GM19043 (cell line): ENCODE measurements around the gene CEMIP2.
"Not testable (repeated sequence)": the region's sequence is repeated elsewhere in the genome, so short reads cannot be mapped to it uniquely, and the experiment has no call there.

ENCODE experiments used
- ATAC-seq: cut with Tn5 transposase; IDR thresholded peaks from one replicate; pipeline ENCODE4 v1.9.1; 2021; ENCODE audit warnings: low read depth; ENCODE audit not compliant: unreplicated experiment

Gene CEMIP2

GRCh38 chr9:71716138-71716909, 52.0 kb downstream of the CEMIP2 start:
- no peak for ATAC-seq

DNA sequence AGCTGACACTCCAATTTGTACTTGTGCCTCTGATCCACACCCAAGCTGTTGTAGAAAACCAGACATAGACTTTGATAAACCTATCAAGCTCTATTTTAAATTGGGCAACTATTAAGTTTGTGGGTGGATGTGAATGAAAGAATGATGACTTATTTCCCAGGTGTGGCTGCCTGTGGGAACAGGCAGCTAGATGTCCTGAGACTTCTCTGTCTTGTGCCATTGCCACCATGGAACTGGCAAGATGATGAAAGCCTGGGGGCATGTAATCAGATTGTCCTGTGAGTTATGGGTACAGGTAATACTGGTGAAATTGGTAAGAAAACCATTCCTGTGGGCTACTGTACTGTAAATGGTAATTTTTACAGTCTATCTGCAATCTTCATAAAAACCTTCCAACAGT, 57.5 kb downstream of the CEMIP2 start:
- ATAC-seq: no peak

GRCh38 chr9:71710201-71710600, 58.1 kb downstream of the CEMIP2 start:
- ATAC-seq: no peak

GRCh38 chr9:71709384-71709783, 58.9 kb downstream of the CEMIP2 start:
- ATAC-seq: no peak

- no peak for ATAC-seq
These were observed 62.1 kb downstream of the CEMIP2 start for GRCh38 chr9:71706176-71706575.

DNA sequence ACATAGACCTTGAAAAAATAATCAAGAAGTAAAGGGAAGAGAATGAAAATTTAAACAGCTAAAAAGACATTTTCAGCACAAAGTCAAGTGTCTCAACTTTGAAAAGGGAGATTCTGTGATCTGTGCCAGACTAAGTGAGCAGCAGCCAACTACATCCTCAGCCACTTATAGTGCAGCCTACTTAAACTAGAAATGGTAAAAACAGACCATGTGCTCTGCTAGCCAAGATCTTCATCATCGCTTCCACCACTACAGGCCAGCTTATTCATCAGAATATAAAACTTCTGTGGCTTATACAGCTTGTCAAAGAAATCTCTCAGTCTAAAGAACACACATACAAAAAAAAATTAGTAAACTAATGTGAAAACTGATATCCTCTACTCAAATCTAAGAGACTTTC, 63.5 kb downstream of the CEMIP2 start:
- no peak for ATAC-seq

DNA sequence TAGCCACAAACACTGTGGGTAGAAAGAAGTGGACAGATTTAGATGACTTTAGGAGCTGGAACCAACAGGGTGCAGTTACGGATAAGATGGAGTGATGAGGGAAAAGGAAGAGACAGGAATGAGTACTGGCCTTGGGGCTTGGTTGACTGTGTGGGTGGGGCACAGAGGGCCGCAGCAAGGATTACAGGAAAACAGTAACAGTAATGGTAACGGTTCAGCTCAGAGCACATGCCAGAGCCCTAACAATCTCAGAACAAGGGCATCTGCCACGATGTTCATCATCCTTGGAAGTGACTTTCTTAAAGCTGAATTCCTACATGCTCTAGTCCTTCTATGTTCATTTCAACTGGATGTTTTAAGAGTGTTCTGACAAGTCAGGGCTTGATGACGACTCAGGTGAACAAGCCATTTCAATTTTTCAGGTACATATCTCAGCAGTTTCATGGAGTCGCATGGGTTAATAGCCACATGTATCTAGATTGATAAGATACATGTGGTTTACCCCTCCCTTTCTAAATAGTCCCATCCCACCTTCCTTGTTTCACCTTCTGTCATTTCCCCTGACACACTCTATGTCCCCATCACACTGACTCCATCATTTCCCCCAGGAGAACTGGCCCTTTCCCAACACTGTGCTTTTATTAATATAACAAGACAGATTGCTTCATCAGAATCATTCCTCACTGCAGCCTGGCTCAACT, 65.0 kb downstream of the CEMIP2 start:
- ATAC-seq: no peak

- no peak for ATAC-seq
These were observed 70.4 kb downstream of the CEMIP2 start for GRCh38 chr9:71697882-71698281.

DNA sequence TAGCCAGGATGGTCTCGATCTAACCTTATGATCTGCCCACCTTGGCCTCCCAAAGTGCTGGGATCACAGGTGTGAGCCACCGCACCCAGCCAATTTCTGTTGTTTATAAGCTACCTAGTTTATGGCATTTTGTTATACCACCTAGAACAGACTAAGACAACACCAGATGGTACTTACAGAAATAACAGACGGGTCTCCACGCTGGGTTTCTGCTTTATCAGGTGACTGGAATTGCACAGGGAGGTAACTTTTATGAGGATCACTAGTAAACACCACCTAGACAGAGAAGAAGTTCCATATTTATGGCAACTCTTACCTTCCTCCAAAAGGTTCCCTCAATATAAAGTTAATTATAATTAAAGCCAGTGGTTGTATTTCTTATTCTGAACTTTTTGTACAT, 74.0 kb downstream of the CEMIP2 start:
- no peak for ATAC-seq

DNA sequence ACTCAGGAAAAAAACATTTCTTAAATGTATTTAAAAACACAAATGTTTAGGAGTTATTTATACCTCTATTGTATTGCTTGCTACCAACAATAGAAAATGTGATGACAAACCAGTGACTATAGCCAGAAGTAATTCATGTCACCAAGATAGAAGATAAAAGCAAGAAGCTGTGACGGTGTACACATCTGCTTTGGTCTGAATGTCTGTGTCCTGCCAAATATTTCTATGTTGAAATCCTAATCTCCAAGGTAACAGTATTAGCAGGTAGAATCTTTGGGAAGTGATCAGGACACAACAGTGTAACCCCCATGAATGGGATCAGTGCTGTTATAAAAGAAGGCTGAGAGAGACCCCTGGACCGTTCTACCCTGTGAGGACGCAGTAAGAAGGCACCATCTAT, 74.7 kb downstream of the CEMIP2 start:
- ATAC-seq: no peak

DNA sequence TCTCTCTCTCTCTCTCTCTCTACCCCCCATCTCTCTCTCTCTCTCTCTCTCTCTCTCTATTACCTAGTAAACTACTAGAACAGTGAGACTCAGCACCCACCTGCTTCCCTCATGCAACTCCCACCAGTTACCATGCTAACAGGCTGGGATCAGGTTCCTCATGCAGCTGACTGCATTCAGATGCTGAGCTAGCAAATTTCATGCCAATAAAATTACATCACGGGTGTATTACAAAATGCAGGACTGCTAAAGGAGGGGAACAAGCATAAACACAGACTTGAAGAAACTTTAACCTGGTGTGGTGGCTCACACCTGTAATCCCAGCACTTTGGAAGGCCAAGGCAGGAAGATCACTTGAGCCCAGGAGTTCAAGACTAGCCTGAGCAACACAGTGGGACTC, 76.0 kb downstream of the CEMIP2 start:
- ATAC-seq: no peak

GRCh38 chr9:71691576-71691975, 76.7 kb downstream of the CEMIP2 start:
- ATAC-seq: not testable (repeated sequence)

- ATAC-seq: no peak
These were observed 77.5 kb downstream of the CEMIP2 start for GRCh38 chr9:71690689-71691435.

DNA sequence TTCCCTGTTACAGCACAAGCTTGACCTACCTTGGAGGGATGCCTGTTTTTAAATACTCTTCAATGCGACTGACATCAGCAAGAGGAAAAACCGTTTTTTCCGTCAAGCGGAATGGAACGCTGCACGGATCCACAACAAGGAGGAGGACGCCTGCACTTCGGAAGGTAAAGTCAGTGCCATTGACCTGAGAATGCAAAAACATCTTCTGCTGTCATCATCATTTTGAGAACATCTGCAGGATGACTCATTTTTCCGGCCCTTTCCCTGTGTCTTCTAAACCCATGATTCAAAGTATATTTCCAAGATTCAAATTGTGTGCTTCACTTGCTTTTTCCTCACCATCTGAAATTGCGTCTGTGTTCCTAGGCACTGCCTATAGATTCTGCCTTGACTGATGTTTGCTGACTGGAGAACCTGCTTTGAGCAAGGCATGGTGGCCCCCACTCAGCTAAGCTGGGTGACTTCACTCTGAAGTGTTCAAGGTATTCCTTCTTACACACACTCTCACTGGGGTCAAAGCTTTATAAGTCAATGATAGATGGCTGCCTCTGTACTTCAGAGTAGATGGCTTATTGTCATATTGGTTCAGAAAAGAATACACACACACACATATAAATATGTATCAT, 78.1 kb downstream of the CEMIP2 start:
- ATAC-seq: no peak

GRCh38 chr9:71687676-71688075, 80.6 kb downstream of the CEMIP2 start:
- no peak for ATAC-seq

GRCh38 chr9:71685988-71686387, 82.3 kb downstream of the CEMIP2 start:
- ATAC-seq: no peak

- ATAC-seq: no peak
These were observed 82.9 kb downstream of the CEMIP2 start for GRCh38 chr9:71685394-71685793.

DNA sequence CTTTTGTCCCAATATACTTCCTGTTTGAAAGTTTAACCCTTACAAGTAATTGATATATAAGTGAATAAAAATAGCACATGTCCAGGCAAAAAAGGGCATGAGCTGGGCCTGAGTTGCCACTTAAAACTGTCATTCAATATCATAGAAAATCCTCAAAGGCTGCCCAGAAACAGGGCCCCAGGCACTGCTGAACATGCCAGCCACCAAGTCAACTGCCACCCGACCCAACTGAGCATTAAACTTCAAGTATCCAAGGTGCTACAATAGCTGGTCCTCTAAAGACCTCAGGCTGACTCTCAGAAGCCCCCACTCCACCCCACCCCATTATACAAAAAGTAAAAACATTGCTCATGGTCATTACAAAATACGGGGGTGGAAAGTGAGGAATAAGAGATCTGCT, 83.7 kb downstream of the CEMIP2 start:
- ATAC-seq: no peak

GRCh38 chr9:71683598-71684235, 84.6 kb downstream of the CEMIP2 start:
- ATAC-seq: no peak

- no peak for ATAC-seq
These were observed 86.5 kb downstream of the CEMIP2 start for GRCh38 chr9:71681708-71682272.
